K562 (cell line): ENCODE data around the gene RNASE2.
"Not testable (repeated sequence)": the region's sequence is repeated elsewhere in the genome, so short reads cannot be mapped to it uniquely, and the experiment has no call there.

Experiments
- CREB1 ChIP-seq, 2 experiments: sonication (generic) in 1 of 2; formaldehyde crosslinking in 1 of 2; IDR thresholded peaks; 2 replicates each; pipeline versions ENCODE4 v1.6.1 to v1.8.0; 2012 to 2022; ENCODE audit warnings: inconsistent platforms in 1 of 2, mild to moderate bottlenecking in 1 of 2, missing genetic modification reagents in 1 of 2, moderate library complexity in 1 of 2
- FOS ChIP-seq: IDR thresholded peaks from 3 replicates; pipeline ENCODE4 v1.6.1; 2011; ENCODE audit not compliant: insufficient read length; ENCODE audit errors: extremely low read depth
- LARP7 ChIP-seq: fragments of 450-650 bp; IDR thresholded peaks from 2 replicates; pipeline ENCODE4 v1.6.1; 2016
- XRCC4 ChIP-seq: IDR thresholded peaks from one replicate; pipeline ENCODE4 v1.6.1; 2011; ENCODE audit not compliant: insufficient read depth, insufficient read length; ENCODE audit errors: extremely low read depth
- ZNF41 ChIP-seq: fragments of 250-450 bp; sonication (Bioruptor Pico); conservative IDR thresholded peaks from 2 replicates; pipeline ENCODE4 v1.4.0; 2020; ENCODE audit warnings: mild to moderate bottlenecking
- TF ChIP-seq, protein P1 (sequence below), 3 experiments: IDR thresholded peaks in 2 of 3; conservative IDR thresholded peaks in 1 of 3; 2 replicates each; pipeline ENCODE4 v1.5.1; 2011 to 2012; ENCODE audit warnings: low read length in 3 of 3, mild to moderate bottlenecking in 3 of 3, control low read depth in 2 of 3, improper control_type of control experiment in 1 of 3, inconsistent platforms in 1 of 3, low read depth in 1 of 3, mixed read lengths in 1 of 3, moderate library complexity in 1 of 3; ENCODE audit not compliant: insufficient read depth in 2 of 3

DNA sequence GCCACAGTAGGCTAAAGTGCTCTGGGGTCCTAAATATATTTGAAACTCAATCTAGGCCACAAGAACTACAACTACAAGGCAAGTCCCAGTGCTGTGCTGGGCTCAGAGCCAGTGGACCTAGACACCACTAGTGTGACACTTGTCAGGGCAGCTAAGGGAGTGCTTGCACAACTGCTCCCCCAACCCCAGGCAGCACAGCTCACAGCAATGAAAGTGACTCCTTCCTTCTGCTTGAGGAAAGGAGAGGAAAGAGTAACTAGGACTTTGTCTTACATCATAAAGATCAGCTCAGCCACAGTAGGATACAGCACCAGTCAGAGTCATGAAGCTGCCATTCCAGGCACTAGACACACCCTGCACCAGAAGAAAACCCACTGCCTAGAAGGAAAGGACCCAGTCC is 3.7 kb downstream of the RNASE2 start:
- TF ChIP-seq XRCC4; LARP7; ZNF41; FOS; CREB1 (IDR thresholded peaks at IDR 0.05); CREB1 (CRISPR knock-in tag; IDR thresholded peaks at IDR 0.05): not testable (repeated sequence)
- TF ChIP-seq, protein P1, sequence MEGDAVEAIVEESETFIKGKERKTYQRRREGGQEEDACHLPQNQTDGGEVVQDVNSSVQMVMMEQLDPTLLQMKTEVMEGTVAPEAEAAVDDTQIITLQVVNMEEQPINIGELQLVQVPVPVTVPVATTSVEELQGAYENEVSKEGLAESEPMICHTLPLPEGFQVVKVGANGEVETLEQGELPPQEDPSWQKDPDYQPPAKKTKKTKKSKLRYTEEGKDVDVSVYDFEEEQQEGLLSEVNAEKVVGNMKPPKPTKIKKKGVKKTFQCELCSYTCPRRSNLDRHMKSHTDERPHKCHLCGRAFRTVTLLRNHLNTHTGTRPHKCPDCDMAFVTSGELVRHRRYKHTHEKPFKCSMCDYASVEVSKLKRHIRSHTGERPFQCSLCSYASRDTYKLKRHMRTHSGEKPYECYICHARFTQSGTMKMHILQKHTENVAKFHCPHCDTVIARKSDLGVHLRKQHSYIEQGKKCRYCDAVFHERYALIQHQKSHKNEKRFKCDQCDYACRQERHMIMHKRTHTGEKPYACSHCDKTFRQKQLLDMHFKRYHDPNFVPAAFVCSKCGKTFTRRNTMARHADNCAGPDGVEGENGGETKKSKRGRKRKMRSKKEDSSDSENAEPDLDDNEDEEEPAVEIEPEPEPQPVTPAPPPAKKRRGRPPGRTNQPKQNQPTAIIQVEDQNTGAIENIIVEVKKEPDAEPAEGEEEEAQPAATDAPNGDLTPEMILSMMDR (IDR thresholded peaks at IDR 0.05 in 2 of 3, conservative IDR thresholded peaks at IDR 0.05 in 1 of 3; ENCODE audit: insufficient read depth in 2 of 3, low read depth in 1 of 3, low read length in 3 of 3): not testable (repeated sequence)
